ENCODE results near the gene TMEM131. TPM values are rescaled to one million over a fixed set of nuclear protein-coding genes. Genes with fewer than 3 reads are reported as not detected.
A peak's percentile ranks its signal among the peaks of the same experiment; 100 is the strongest.

TMEM131 gene
- polyA plus RNA-seq, 3 donors, result 7.0 to 23.6 (median 8.2) TPM

DNA sequence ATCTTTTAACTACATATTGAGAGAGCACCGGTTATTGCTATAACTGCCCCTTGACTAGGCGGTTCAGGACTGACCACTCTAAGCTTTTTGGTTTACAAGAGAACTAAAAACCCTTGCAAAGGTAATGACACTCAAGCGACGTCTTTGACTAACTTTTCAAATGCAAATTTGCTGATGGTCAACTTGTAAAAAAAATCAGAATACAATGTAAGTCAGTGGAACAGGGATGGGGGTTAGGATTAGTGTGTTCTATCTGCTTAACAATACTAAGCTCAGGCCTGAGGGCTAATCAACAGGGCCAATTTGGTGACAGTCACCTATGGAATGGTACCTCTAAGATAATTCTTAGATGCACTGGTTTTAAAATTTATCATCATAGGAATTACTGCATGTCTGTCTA lies 225.3 kb downstream of the TMEM131 start:
- Histone ChIP-seq H3K4me2 (replicated peaks; ENCODE audit: extremely low read depth, low read length, poor library complexity, severe bottlenecking) (no peak overlapping the region), H4K20me1 (ENCODE audit: insufficient read depth, low read length) (no peaks in the 10 kb centered on the region), H3K27ac (ENCODE audit: low read depth in 1 of 2, low read length in 2 of 2) (no peak overlapping the region), H3K9ac (ENCODE audit: insufficient read depth, low read length, poor library complexity, severe bottlenecking) (no peak overlapping the region), H3K9me3 (replicated peaks in 1 of 2; ENCODE audit: control insufficient read depth in 1 of 2, insufficient read depth in 1 of 2, low read length in 2 of 2) (no peaks in the 10 kb centered on the region), H2AFZ (ENCODE audit: insufficient read depth, low read depth, low read length, poor library complexity, severe bottlenecking) (no peak overlapping the region), H3K36me3 (replicated peaks in 1 of 2; ENCODE audit: control insufficient read depth in 1 of 2, insufficient read depth in 2 of 2, low read length in 2 of 2) (peaks cover 72 to 98% of the 10 kb centered on the region in 2 donors), H3K27me3 (ENCODE audit: control insufficient read depth in 2 of 2, insufficient read depth in 2 of 2, low read length in 2 of 2) (no peaks in the 10 kb centered on the region), H3K4me1 (ENCODE audit: control insufficient read depth in 1 of 2, insufficient read depth in 2 of 2, low read length in 2 of 2) (no peaks in the 10 kb centered on the region), H3K79me2 (ENCODE audit: insufficient read depth, low read length) (no peaks in the 10 kb centered on the region), H3K4me3 (replicated peaks in 1 of 3; ENCODE audit: low read depth in 2 of 3, low read length in 3 of 3) (no peak overlapping the region)
- Mint-ChIP-seq H3K36me3 (peaks cover 77 to 89% of the 10 kb centered on the region in 2 donors), H3K4me1 (no peaks in the 10 kb centered on the region), H3K4me3 (no peak overlapping the region), H3K27me3 (ENCODE audit: low read depth in 3 of 3) (no peaks in the 10 kb centered on the region), H3K9me3 (no peaks in the 10 kb centered on the region), H3K27ac (no peak overlapping the region)
- 90% methylated on average over 2 of the region's 4 CpGs for WGBS (ENCODE audit: insufficient coverage)
- DNase-seq, result no peak
- TF ChIP-seq, protein P1, sequence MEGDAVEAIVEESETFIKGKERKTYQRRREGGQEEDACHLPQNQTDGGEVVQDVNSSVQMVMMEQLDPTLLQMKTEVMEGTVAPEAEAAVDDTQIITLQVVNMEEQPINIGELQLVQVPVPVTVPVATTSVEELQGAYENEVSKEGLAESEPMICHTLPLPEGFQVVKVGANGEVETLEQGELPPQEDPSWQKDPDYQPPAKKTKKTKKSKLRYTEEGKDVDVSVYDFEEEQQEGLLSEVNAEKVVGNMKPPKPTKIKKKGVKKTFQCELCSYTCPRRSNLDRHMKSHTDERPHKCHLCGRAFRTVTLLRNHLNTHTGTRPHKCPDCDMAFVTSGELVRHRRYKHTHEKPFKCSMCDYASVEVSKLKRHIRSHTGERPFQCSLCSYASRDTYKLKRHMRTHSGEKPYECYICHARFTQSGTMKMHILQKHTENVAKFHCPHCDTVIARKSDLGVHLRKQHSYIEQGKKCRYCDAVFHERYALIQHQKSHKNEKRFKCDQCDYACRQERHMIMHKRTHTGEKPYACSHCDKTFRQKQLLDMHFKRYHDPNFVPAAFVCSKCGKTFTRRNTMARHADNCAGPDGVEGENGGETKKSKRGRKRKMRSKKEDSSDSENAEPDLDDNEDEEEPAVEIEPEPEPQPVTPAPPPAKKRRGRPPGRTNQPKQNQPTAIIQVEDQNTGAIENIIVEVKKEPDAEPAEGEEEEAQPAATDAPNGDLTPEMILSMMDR (IDR thresholded peaks at IDR 0.05), result no peak
- intact Hi-C loops (cut with micrococcal nuclease), result no loop called here

DNA sequence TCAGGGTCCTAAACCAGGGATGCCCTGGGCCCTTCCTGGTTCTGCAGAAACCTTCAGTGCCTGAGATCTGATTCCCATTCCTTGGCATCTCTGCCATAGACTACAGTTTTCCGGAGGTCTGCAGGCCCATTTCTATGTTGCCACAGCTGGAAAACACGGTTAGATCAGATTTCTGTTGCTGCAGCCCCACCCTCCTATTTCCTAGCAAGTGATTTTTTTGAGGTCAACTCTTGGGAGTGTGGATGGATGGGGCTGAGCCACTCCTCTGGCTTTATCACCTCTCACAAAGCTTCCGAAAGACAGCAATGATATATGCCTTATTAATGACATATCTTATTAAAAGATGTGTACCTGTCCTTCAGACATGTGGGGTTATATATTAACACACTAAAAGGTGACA lies 226.0 kb downstream of the TMEM131 start:
- intact Hi-C loops (cut with micrococcal nuclease), result no loop called here
- peaks cover 77 to 89% of the 10 kb centered on the region in 2 donors for H3K36me3 Mint-ChIP-seq
- no peaks in the 10 kb centered on the region for H4K20me1 ChIP-seq (ENCODE audit: insufficient read depth, low read length)

More for the DNA sequence above, 226.0 kb downstream of the TMEM131 start:
- no peaks in the 10 kb centered on the region for H3K4me1 Mint-ChIP-seq
- H3K4me2 ChIP-seq (replicated peaks; ENCODE audit: extremely low read depth, low read length, poor library complexity, severe bottlenecking), result no peak overlapping the region
- TF ChIP-seq, protein P1 (IDR thresholded peaks at IDR 0.05), result no peak
- no peaks in the 10 kb centered on the region for H3K9me3 Mint-ChIP-seq
- no CpG with 5 or more reads among the region's 3 CpGs for WGBS (ENCODE audit: insufficient coverage)
- no peaks in the 10 kb centered on the region for H3K4me1 ChIP-seq (ENCODE audit: control insufficient read depth in 1 of 2, insufficient read depth in 2 of 2, low read length in 2 of 2)
- no peak for DNase-seq
- H3K36me3 ChIP-seq (replicated peaks in 1 of 2; ENCODE audit: control insufficient read depth in 1 of 2, insufficient read depth in 2 of 2, low read length in 2 of 2), result peaks cover 73 to 98% of the 10 kb centered on the region in 2 donors
- no peak overlapping the region for H3K27ac ChIP-seq (ENCODE audit: low read depth in 1 of 2, low read length in 2 of 2)
- H3K27me3 ChIP-seq (ENCODE audit: control insufficient read depth in 2 of 2, insufficient read depth in 2 of 2, low read length in 2 of 2), result no peaks in the 10 kb centered on the region
- no peak overlapping the region for H3K9ac ChIP-seq (ENCODE audit: insufficient read depth, low read length, poor library complexity, severe bottlenecking)
- no peaks in the 10 kb centered on the region for H3K79me2 ChIP-seq (ENCODE audit: insufficient read depth, low read length)
- H3K4me3 Mint-ChIP-seq, result no peak overlapping the region
- H3K27ac Mint-ChIP-seq, result peak overlapping the region in 1 of 7 donors; percentile 33
- no peaks in the 10 kb centered on the region for H3K27me3 Mint-ChIP-seq (ENCODE audit: low read depth in 3 of 3)
- H3K4me3 ChIP-seq (replicated peaks in 1 of 3; ENCODE audit: low read depth in 2 of 3, low read length in 3 of 3), result no peak overlapping the region
- no peaks in the 10 kb centered on the region for H3K9me3 ChIP-seq (replicated peaks in 1 of 2; ENCODE audit: control insufficient read depth in 1 of 2, insufficient read depth in 1 of 2, low read length in 2 of 2)
- H2AFZ ChIP-seq (ENCODE audit: insufficient read depth, low read depth, low read length, poor library complexity, severe bottlenecking), result no peak overlapping the region
